Activated CD4-positive, alpha-beta T cell treated with anti-CD3 and anti-CD28 coated beads, Interleukin-2, amount 50 U/mL, for 24 hours (primary cell): ENCODE measurements around the gene RAMP1.
"Not testable (repeated sequence)": the region's sequence is repeated elsewhere in the genome, so short reads cannot be mapped to it uniquely, and the experiment has no call there.

ENCODE experiments used
- DNase-seq, 2 donors: peaks; one replicate each; pipeline ENCODE4 v3.0.0-alpha.2; 2020; ENCODE audit warnings: low read depth in 1 of 2, low spot score in 1 of 2

The RAMP1 gene

GRCh38 chr2:237863689-237864443 lies 4.4 kb downstream of the RAMP1 start:
- no peak for DNase-seq

GRCh38 chr2:237864444-237864931 lies 5.1 kb downstream of the RAMP1 start:
- no peak for DNase-seq

GRCh38 chr2:237864940-237865622 lies 5.7 kb downstream of the RAMP1 start:
- DNase-seq = no peak

GRCh38 chr2:237865623-237866041 lies 6.2 kb downstream of the RAMP1 start:
- no peak for DNase-seq

- DNase-seq = no peak
Measured at GRCh38 chr2:237866101-237866621, 6.7 kb downstream of the RAMP1 start.

- DNase-seq = no peak
Measured at GRCh38 chr2:237867465-237867864, 8.0 kb downstream of the RAMP1 start.

- DNase-seq = not testable (repeated sequence)
Measured at GRCh38 chr2:237868074-237868473, 8.7 kb downstream of the RAMP1 start.

GRCh38 chr2:237868631-237869342 lies 9.4 kb downstream of the RAMP1 start:
- DNase-seq = no peak

- DNase-seq = no peak
Measured at GRCh38 chr2:237869343-237870102, 10.1 kb downstream of the RAMP1 start.

- DNase-seq = no peak
Measured at GRCh38 chr2:237870126-237870525, 10.7 kb downstream of the RAMP1 start.

GRCh38 chr2:237870754-237871651 lies 11.6 kb downstream of the RAMP1 start:
- no peak for DNase-seq

GRCh38 chr2:237872178-237872887 lies 12.9 kb downstream of the RAMP1 start:
- no peak for DNase-seq

GRCh38 chr2:237873421-237873831 lies 14.0 kb downstream of the RAMP1 start:
- DNase-seq = no peak

- no peak for DNase-seq
Measured at GRCh38 chr2:237873897-237874551, 14.6 kb downstream of the RAMP1 start.

- no peak for DNase-seq
Measured at GRCh38 chr2:237874585-237875161, 15.2 kb downstream of the RAMP1 start.

GRCh38 chr2:237875256-237876060 lies 16.0 kb downstream of the RAMP1 start:
- no peak for DNase-seq

GRCh38 chr2:237876061-237876526 lies 16.7 kb downstream of the RAMP1 start:
- DNase-seq = no peak
